GDM1 (cell line): ENCODE results near the gene NME3.

Experiments used
- DNase-seq: peaks from one replicate; lab custom pipeline; 2025; lab: John Stamatoyannopoulos, UW

Gene NME3

GRCh38 chr16:1724491-1724890 is 46.9 kb downstream of the NME3 start:
- no peak for DNase-seq

- no peak for DNase-seq
Measured at GRCh38 chr16:1723450-1724147, 47.7 kb downstream of the NME3 start.

GRCh38 chr16:1721372-1721771 is 50.0 kb downstream of the NME3 start:
- no peak for DNase-seq
